GM23338 (cell line): ENCODE measurements around the gene RBM23. TPM values are rescaled to one million over a fixed set of nuclear protein-coding genes. Genes with fewer than 3 reads are reported as not detected.

Source experiments
- ATAC-seq: fragments of 200-7000 bp; cut with Tn5 transposase; 3 replicates; pipeline ENCODE4 v1.9.1; 2020
- DNase-seq: peaks from one replicate; pipeline ENCODE4 v3.0.0-alpha.2; 2015; ENCODE audit warnings: low spot score
- H2AFZ ChIP-seq: fragments of 200-600 bp; sonication (generic); 2 replicates; pipeline ENCODE4 v1.8.0; 2016; ENCODE audit warnings: antibody characterized with exemption, mild to moderate bottlenecking, moderate library complexity
- H3F3A ChIP-seq: fragments of 200-600 bp; sonication (generic); replicated peaks from 2 replicates; pipeline ENCODE4 v1.8.0; 2017; ENCODE audit warnings: antibody characterized with exemption, mixed run types, low read depth
- H3K27ac ChIP-seq: fragments of 200-600 bp; sonication (generic); 2 replicates; pipeline ENCODE4 v1.6.1; 2016; ENCODE audit warnings: low read depth
- H3K27me3 ChIP-seq: fragments of 200-600 bp; sonication (generic); 2 replicates; pipeline ENCODE4 v1.8.0; 2016; ENCODE audit warnings: mild to moderate bottlenecking, mixed run types, moderate library complexity; ENCODE audit not compliant: insufficient read depth
- H3K36me3 ChIP-seq: fragments of 200-600 bp; sonication (generic); 2 replicates; pipeline ENCODE4 v1.8.0; 2016; ENCODE audit warnings: mild to moderate bottlenecking; ENCODE audit not compliant: insufficient read depth
- H3K4me1 ChIP-seq: fragments of 200-600 bp; sonication (generic); 2 replicates; pipeline ENCODE4 v1.8.0; 2016; ENCODE audit warnings: mild to moderate bottlenecking, moderate library complexity; ENCODE audit not compliant: insufficient read depth
- H3K4me2 ChIP-seq: fragments of 200-600 bp; sonication (generic); 2 replicates; pipeline ENCODE4 v1.7.1; 2017; ENCODE audit warnings: mixed run types
- H3K4me3 ChIP-seq: fragments of 200-600 bp; sonication (generic); 2 replicates; pipeline ENCODE4 v1.6.1; 2016; ENCODE audit warnings: mixed run types
- H3K79me2 ChIP-seq: fragments of 200-600 bp; sonication (generic); replicated peaks from 2 replicates; pipeline ENCODE4 v1.8.0; 2017; ENCODE audit warnings: mild to moderate bottlenecking; ENCODE audit not compliant: insufficient read depth
- H3K9me2 ChIP-seq: fragments of 200-600 bp; sonication (generic); 2 replicates; pipeline ENCODE4 v1.8.0; 2017; ENCODE audit not compliant: insufficient read depth
- H4K20me1 ChIP-seq: fragments of 200-600 bp; sonication (generic); replicated peaks from 2 replicates; pipeline ENCODE4 v1.8.0; 2017; ENCODE audit warnings: mild to moderate bottlenecking; ENCODE audit not compliant: insufficient read depth
- H3K27ac Mint-ChIP-seq: 2 replicates; pipeline ENCODE4 v1.8.0; 2020; ENCODE audit warnings: inconsistent platforms, mild to moderate bottlenecking, moderate library complexity, mixed read lengths
- H3K27me3 Mint-ChIP-seq: 3 replicates; pipeline ENCODE4 v1.8.0; 2022; ENCODE audit warnings: low read depth, mild to moderate bottlenecking, moderate library complexity, mixed read lengths, inconsistent platforms; ENCODE audit not compliant: insufficient read depth, poor library complexity
- H3K36me3 Mint-ChIP-seq: 3 replicates; pipeline ENCODE4 v1.8.0; 2021; ENCODE audit warnings: low read depth, mild to moderate bottlenecking, inconsistent platforms, moderate library complexity, mixed read lengths
- H3K4me1 Mint-ChIP-seq: 3 replicates; pipeline ENCODE4 v1.8.0; 2020; ENCODE audit warnings: mild to moderate bottlenecking, inconsistent platforms, mixed read lengths
- H3K4me3 Mint-ChIP-seq: 3 replicates; pipeline ENCODE4 v1.8.0; 2021; ENCODE audit warnings: moderate library complexity, mild to moderate bottlenecking, inconsistent platforms, mixed read lengths
- H3K9me3 Mint-ChIP-seq: 3 replicates; pipeline ENCODE4 v1.8.0; 2020; ENCODE audit warnings: moderate library complexity, mild to moderate bottlenecking, inconsistent platforms, mixed read lengths
- CREB1 ChIP-seq: fragments of 250-450 bp; sonication (Bioruptor Pico); IDR thresholded peaks from 2 replicates; pipeline ENCODE4 v1.5.0; 2020; ENCODE audit warnings: low read depth, mild to moderate bottlenecking, moderate library complexity
- EZH2 ChIP-seq: fragments of 200-600 bp; sonication (generic); IDR thresholded peaks from one replicate; pipeline ENCODE4 v1.8.0; 2017; ENCODE audit warnings: antibody characterized with exemption, mild to moderate bottlenecking, low read depth; ENCODE audit not compliant: unreplicated experiment
- JUNB ChIP-seq: IDR thresholded peaks from one replicate; pipeline ENCODE4 v1.6.1; 2016; ENCODE audit warnings: antibody characterized with exemption; ENCODE audit not compliant: unreplicated experiment
- NANOG ChIP-seq: IDR thresholded peaks from 2 replicates; pipeline ENCODE4 v1.6.1; 2016; ENCODE audit warnings: antibody characterized with exemption, borderline replicate concordance
- POLR2AphosphoS5 ChIP-seq: IDR thresholded peaks from 2 replicates; pipeline ENCODE4 v1.6.1; 2016; ENCODE audit warnings: antibody characterized with exemption, low read depth
- ZNF114 ChIP-seq: fragments of 250-450 bp; sonication (Bioruptor Pico); IDR thresholded peaks from 2 replicates; pipeline ENCODE4 v1.5.0; 2020; ENCODE audit warnings: mild to moderate bottlenecking, moderate library complexity
- polyA plus RNA-seq: library from polyadenylated mRNA; unstranded; fragments of >200 nt; fragmentation: Nextera tagmentation; extraction: Ambion mirVana; gene quantifications from 2 replicates; pipeline ENCODE4 v1.2.1, GENCODE V29; 2016
- total RNA-seq: library from RNA; depleted of rRNA; stranded (reverse); fragments of >200 nt; shearing (Covaris generic); gene quantifications from 2 replicates; pipeline ENCODE4 v1.2.3, GENCODE V29; 2014
- TF ChIP-seq, protein P1 (sequence below): IDR thresholded peaks from 2 replicates; pipeline ENCODE4 v1.6.1; 2016; ENCODE audit warnings: antibody characterized with exemption
- TF ChIP-seq, protein P2 (sequence below): IDR thresholded peaks from one replicate; pipeline ENCODE4 v1.6.1; 2018; ENCODE audit warnings: antibody characterized with exemption; ENCODE audit not compliant: unreplicated experiment
- TF ChIP-seq, protein P3 (sequence below): fragments of 250-450 bp; sonication (Bioruptor Pico); IDR thresholded peaks from 2 replicates; pipeline ENCODE4 v1.5.0; 2020; ENCODE audit warnings: mild to moderate bottlenecking, moderate library complexity

The RBM23 gene
- total and polyA plus RNA-seq, 2 experiments from 2014 or later, result 14.4 to 52.8 TPM

DNA sequence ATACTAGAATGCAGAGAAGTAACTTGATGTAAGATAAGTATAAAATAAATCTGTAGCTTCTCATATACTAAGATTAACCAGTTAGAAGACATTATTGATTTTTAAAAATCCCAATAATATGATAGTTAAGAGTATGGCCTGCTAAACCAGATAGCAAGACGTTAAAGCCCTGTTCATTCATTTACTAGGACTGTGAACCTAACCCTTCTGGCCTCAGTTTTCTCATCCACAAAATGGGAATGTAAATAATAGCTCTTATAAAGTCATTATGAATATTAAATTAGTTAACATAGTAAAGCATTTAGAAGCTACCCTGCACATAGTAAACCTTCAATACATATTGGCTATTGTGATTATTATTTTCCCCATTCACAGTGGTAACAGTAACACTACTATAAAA is 16.2 kb upstream of the RBM23 start:
- Histone ChIP-seq H3K4me3 (no peak overlapping the region), H3K9me2 (no peaks in the 10 kb centered on the region), H3K4me1 (no peaks in the 10 kb centered on the region), H3K4me2 (no peak overlapping the region), H4K20me1 (no peaks in the 10 kb centered on the region), H3K27ac (no peak overlapping the region), H3F3A (peaks cover 5% of the 10 kb centered on the region), H3K36me3 (no peaks in the 10 kb centered on the region), H3K27me3 (no peaks in the 10 kb centered on the region), H2AFZ (no peak overlapping the region), H3K79me2 (no peaks in the 10 kb centered on the region)
- DNase-seq (no peak), ATAC-seq (no peak)
- peaks cover 2% of the 10 kb centered on the region; the same call in 1 of the 3 replicates for H3K4me1 Mint-ChIP-seq
- H3K4me3 Mint-ChIP-seq, result no peak overlapping the region
- peaks cover 3% of the 10 kb centered on the region for H3K27me3 Mint-ChIP-seq
- no peaks in the 10 kb centered on the region for H3K36me3 Mint-ChIP-seq
- no peak for TF ChIP-seq CREB1
- no peak for TF ChIP-seq POLR2AphosphoS5
- no peak for TF ChIP-seq NANOG
- TF ChIP-seq, protein P1, sequence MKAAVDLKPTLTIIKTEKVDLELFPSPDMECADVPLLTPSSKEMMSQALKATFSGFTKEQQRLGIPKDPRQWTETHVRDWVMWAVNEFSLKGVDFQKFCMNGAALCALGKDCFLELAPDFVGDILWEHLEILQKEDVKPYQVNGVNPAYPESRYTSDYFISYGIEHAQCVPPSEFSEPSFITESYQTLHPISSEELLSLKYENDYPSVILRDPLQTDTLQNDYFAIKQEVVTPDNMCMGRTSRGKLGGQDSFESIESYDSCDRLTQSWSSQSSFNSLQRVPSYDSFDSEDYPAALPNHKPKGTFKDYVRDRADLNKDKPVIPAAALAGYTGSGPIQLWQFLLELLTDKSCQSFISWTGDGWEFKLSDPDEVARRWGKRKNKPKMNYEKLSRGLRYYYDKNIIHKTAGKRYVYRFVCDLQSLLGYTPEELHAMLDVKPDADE, result no peak
- no peak for TF ChIP-seq JUNB
- no peak for TF ChIP-seq EZH2
- TF ChIP-seq, protein P2, sequence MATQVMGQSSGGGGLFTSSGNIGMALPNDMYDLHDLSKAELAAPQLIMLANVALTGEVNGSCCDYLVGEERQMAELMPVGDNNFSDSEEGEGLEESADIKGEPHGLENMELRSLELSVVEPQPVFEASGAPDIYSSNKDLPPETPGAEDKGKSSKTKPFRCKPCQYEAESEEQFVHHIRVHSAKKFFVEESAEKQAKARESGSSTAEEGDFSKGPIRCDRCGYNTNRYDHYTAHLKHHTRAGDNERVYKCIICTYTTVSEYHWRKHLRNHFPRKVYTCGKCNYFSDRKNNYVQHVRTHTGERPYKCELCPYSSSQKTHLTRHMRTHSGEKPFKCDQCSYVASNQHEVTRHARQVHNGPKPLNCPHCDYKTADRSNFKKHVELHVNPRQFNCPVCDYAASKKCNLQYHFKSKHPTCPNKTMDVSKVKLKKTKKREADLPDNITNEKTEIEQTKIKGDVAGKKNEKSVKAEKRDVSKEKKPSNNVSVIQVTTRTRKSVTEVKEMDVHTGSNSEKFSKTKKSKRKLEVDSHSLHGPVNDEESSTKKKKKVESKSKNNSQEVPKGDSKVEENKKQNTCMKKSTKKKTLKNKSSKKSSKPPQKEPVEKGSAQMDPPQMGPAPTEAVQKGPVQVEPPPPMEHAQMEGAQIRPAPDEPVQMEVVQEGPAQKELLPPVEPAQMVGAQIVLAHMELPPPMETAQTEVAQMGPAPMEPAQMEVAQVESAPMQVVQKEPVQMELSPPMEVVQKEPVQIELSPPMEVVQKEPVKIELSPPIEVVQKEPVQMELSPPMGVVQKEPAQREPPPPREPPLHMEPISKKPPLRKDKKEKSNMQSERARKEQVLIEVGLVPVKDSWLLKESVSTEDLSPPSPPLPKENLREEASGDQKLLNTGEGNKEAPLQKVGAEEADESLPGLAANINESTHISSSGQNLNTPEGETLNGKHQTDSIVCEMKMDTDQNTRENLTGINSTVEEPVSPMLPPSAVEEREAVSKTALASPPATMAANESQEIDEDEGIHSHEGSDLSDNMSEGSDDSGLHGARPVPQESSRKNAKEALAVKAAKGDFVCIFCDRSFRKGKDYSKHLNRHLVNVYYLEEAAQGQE, result no peak
- TF ChIP-seq, protein P3, sequence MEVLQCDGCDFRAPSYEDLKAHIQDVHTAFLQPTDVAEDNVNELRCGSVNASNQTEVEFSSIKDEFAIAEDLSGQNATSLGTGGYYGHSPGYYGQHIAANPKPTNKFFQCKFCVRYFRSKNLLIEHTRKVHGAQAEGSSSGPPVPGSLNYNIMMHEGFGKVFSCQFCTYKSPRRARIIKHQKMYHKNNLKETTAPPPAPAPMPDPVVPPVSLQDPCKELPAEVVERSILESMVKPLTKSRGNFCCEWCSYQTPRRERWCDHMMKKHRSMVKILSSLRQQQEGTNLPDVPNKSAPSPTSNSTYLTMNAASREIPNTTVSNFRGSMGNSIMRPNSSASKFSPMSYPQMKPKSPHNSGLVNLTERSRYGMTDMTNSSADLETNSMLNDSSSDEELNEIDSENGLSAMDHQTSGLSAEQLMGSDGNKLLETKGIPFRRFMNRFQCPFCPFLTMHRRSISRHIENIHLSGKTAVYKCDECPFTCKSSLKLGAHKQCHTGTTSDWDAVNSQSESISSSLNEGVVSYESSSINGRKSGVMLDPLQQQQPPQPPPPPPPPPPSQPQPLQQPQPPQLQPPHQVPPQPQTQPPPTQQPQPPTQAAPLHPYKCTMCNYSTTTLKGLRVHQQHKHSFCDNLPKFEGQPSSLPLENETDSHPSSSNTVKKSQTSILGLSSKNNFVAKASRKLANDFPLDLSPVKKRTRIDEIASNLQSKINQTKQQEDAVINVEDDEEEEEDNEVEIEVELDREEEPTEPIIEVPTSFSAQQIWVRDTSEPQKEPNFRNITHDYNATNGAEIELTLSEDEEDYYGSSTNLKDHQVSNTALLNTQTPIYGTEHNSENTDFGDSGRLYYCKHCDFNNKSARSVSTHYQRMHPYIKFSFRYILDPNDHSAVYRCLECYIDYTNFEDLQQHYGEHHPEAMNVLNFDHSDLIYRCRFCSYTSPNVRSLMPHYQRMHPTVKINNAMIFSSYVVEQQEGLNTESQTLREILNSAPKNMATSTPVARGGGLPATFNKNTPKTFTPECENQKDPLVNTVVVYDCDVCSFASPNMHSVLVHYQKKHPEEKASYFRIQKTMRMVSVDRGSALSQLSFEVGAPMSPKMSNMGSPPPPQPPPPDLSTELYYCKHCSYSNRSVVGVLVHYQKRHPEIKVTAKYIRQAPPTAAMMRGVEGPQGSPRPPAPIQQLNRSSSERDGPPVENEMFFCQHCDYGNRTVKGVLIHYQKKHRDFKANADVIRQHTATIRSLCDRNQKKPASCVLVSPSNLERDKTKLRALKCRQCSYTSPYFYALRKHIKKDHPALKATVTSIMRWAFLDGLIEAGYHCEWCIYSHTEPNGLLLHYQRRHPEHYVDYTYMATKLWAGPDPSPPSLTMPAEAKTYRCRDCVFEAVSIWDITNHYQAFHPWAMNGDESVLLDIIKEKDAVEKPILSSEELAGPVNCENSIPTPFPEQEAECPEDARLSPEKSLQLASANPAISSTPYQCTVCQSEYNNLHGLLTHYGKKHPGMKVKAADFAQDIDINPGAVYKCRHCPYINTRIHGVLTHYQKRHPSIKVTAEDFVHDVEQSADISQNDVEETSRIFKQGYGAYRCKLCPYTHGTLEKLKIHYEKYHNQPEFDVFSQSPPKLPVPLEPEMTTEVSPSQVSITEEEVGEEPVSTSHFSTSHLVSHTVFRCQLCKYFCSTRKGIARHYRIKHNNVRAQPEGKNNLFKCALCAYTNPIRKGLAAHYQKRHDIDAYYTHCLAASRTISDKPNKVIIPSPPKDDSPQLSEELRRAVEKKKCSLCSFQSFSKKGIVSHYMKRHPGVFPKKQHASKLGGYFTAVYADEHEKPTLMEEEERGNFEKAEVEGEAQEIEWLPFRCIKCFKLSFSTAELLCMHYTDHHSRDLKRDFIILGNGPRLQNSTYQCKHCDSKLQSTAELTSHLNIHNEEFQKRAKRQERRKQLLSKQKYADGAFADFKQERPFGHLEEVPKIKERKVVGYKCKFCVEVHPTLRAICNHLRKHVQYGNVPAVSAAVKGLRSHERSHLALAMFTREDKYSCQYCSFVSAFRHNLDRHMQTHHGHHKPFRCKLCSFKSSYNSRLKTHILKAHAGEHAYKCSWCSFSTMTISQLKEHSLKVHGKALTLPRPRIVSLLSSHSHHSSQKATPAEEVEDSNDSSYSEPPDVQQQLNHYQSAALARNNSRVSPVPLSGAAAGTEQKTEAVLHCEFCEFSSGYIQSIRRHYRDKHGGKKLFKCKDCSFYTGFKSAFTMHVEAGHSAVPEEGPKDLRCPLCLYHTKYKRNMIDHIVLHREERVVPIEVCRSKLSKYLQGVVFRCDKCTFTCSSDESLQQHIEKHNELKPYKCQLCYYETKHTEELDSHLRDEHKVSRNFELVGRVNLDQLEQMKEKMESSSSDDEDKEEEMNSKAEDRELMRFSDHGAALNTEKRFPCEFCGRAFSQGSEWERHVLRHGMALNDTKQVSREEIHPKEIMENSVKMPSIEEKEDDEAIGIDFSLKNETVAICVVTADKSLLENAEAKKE (CRISPR knock-in tag), result no peak
- no peak for TF ChIP-seq ZNF114
- H3K27ac Mint-ChIP-seq, result no peak overlapping the region
- no peaks in the 10 kb centered on the region for H3K9me3 Mint-ChIP-seq
